GM19395 (cell line): Measurements from ENCODE around the gene DNAI2.

Experiments used
- ATAC-seq: cut with Tn5 transposase; IDR thresholded peaks from one replicate; pipeline ENCODE4 v1.9.1; 2021; ENCODE audit warnings: mild to moderate bottlenecking, moderate library complexity; ENCODE audit not compliant: unreplicated experiment

The DNAI2 gene

GRCh38 chr17:74358697-74359096 is 84.7 kb downstream of the DNAI2 start:
- ATAC-seq: no peak

GRCh38 chr17:74359916-74360315 is 85.9 kb downstream of the DNAI2 start:
- no peak for ATAC-seq

GRCh38 chr17:74360899-74361229 is 86.8 kb downstream of the DNAI2 start:
- no peak for ATAC-seq

- no peak for ATAC-seq
Measured at GRCh38 chr17:74361230-74362068, 87.4 kb downstream of the DNAI2 start, which contains the start of gene BTBD17. TSS of gene BTBD17 (minus strand) at chr17:74361868. CDS start at chr17:74361819, 49 bp downstream.

- ATAC-seq: no peak
Measured at GRCh38 chr17:74362069-74362405, 88.0 kb downstream of the DNAI2 start.

GRCh38 chr17:74362810-74363498 is 88.9 kb downstream of the DNAI2 start:
- ATAC-seq: no peak
